Endothelial cell of umbilical vein (primary cell): Measurements from ENCODE around the gene ELMO1. TPM values are rescaled to one million over a fixed set of nuclear protein-coding genes. Genes with fewer than 3 reads are reported as not detected.

Source experiments
- BruUV-seq: library from RNA; stranded (reverse); fragments of 400-500 nt; replicated peaks from 2 replicates; lab custom pipeline; 2021; lab: Mats Ljungman, UMichigan
- CTCF ChIA-PET: fragments of 300-600, 350-600 bp; sonication (Branson Sonifier 250); formaldehyde crosslinking; loops from one replicate; lab custom pipeline; 2021; ENCODE audit warnings: antibody characterized with exemption, inconsistent platforms; lab: Charles Lee
- POLR2A ChIA-PET: fragments of 300-600, 350-600 bp; sonication (Branson Sonifier 250); formaldehyde crosslinking; loops from one replicate; lab custom pipeline; 2021; ENCODE audit warnings: antibody characterized with exemption, inconsistent platforms; lab: Charles Lee
- DNase-seq: peaks from one replicate; pipeline ENCODE4 v3.0.0-alpha.2; 2011; ENCODE audit warnings: low read depth, low spot score
- FAIRE-seq: peaks from 2 replicates; lab custom pipeline; 2011; peaks lifted over from hg19 to GRCh38; lab: Jason Lieb, UNC
- H2AFZ ChIP-seq: 2 replicates; pipeline ENCODE4 v1.6.0; 2012; ENCODE audit warnings: low read depth, low read length, control low read depth, inconsistent platforms
- H3K27ac ChIP-seq: 2 replicates; pipeline ENCODE4 v1.5.1; 2011; ENCODE audit warnings: low read depth, mild to moderate bottlenecking, control low read depth, low read length, moderate library complexity; ENCODE audit not compliant: insufficient read depth
- H3K27me3 ChIP-seq, 2 experiments: 2 replicates each; pipeline versions ENCODE4 v1.6.0 to v1.6.1; 2011; ENCODE audit warnings: low read length in 2 of 2, mixed read lengths in 1 of 2; ENCODE audit not compliant: control insufficient read depth in 2 of 2, insufficient read depth in 2 of 2
- H3K36me3 ChIP-seq, 2 experiments: 2 replicates in 1 of 2; 3 replicates in 1 of 2; pipeline ENCODE4 v1.5.1; 2011; ENCODE audit warnings: low read length in 2 of 2, mild to moderate bottlenecking in 1 of 2, moderate library complexity in 1 of 2; ENCODE audit not compliant: control insufficient read depth in 2 of 2, insufficient read depth in 2 of 2; ENCODE audit errors: extremely low read depth in 1 of 2
- H3K4me1 ChIP-seq: 3 replicates; pipeline ENCODE4 v1.5.1; 2011; ENCODE audit warnings: mild to moderate bottlenecking, low read length; ENCODE audit not compliant: control insufficient read depth, insufficient read depth; ENCODE audit errors: extremely low read depth
- H3K4me2 ChIP-seq: 2 replicates; pipeline ENCODE4 v1.6.1; 2011; ENCODE audit warnings: low read length, control low read depth, mixed read lengths; ENCODE audit not compliant: insufficient read depth
- H3K4me3 ChIP-seq, 3 experiments: fragments of 200-600 bp in 1 of 3; sonication (generic), shearing (Covaris generic) in 1 of 3; replicated peaks in 1 of 3; 2 replicates each; pipeline ENCODE4 v1.5.1; 2011 to 2016; ENCODE audit warnings: control low read depth in 3 of 3, low read length in 3 of 3, mild to moderate bottlenecking in 2 of 3, inconsistent platforms in 1 of 3, low read depth in 1 of 3, moderate library complexity in 1 of 3; ENCODE audit not compliant: insufficient read depth in 1 of 3
- H3K79me2 ChIP-seq: 2 replicates; pipeline ENCODE4 v1.6.0; 2012; ENCODE audit warnings: low read length, inconsistent platforms; ENCODE audit not compliant: control insufficient read depth, insufficient read depth
- H3K9ac ChIP-seq: replicated peaks from 2 replicates; pipeline ENCODE3; 2011; ENCODE audit warnings: low read length, control low read depth; ENCODE audit not compliant: insufficient read depth; ENCODE audit errors: extremely low read depth
- H3K9me1 ChIP-seq: replicated peaks from 3 replicates; pipeline ENCODE4 v1.6.0; 2011; ENCODE audit warnings: mild to moderate bottlenecking, low read length; ENCODE audit not compliant: control insufficient read depth, insufficient read depth; ENCODE audit errors: extremely low read depth
- H3K9me3 ChIP-seq: replicated peaks from 2 replicates; pipeline ENCODE4 v1.5.1; 2012; ENCODE audit warnings: low read length, inconsistent platforms; ENCODE audit not compliant: control insufficient read depth, insufficient read depth
- H4K20me1 ChIP-seq: replicated peaks from 2 replicates; pipeline ENCODE3; 2011; ENCODE audit warnings: mild to moderate bottlenecking, low read length; ENCODE audit not compliant: control insufficient read depth, insufficient read depth; ENCODE audit errors: extremely low read depth
- EZH2 ChIP-seq: IDR thresholded peaks from 2 replicates; pipeline ENCODE4 v1.6.1; 2012; ENCODE audit warnings: borderline replicate concordance, low read depth, mild to moderate bottlenecking, moderate library complexity, low read length, inconsistent platforms; ENCODE audit not compliant: severe bottlenecking
- FOS ChIP-seq: IDR thresholded peaks from 2 replicates; pipeline ENCODE4 v1.6.1; 2011; ENCODE audit warnings: mild to moderate bottlenecking, low read length, moderate library complexity, borderline replicate concordance; ENCODE audit not compliant: insufficient read depth
- GATA2 ChIP-seq: IDR thresholded peaks from 2 replicates; pipeline ENCODE4 v1.7.0; 2011; ENCODE audit warnings: low read depth, mild to moderate bottlenecking, moderate library complexity, mixed read lengths, low read length; ENCODE audit not compliant: insufficient read length, insufficient read depth
- JUN ChIP-seq: IDR thresholded peaks from 2 replicates; pipeline ENCODE4 v1.6.1; 2011; ENCODE audit warnings: borderline replicate concordance, low read depth; ENCODE audit not compliant: insufficient read length, insufficient read depth
- MYC ChIP-seq: IDR thresholded peaks from one replicate; pipeline ENCODE4 v1.6.1; 2011; ENCODE audit warnings: mild to moderate bottlenecking, low read depth, low read length
- POLR2A ChIP-seq: IDR thresholded peaks from 2 replicates; pipeline ENCODE4 v1.6.1; 2012; ENCODE audit warnings: low read depth, mild to moderate bottlenecking, control low read depth, low read length
- POLR2AphosphoS5 ChIP-seq: IDR thresholded peaks from 2 replicates; pipeline ENCODE4 v1.6.1; 2012; ENCODE audit warnings: low read depth, mild to moderate bottlenecking, control low read depth, low read length, moderate library complexity; ENCODE audit not compliant: insufficient read depth
- dilution Hi-C: fragments of 300-500 bp; cut with MboI; formaldehyde crosslinking; loops from one replicate; pipeline ENCODE4 v1.15.0; 2019; ENCODE audit warnings: low sequenced_read_pairs; ENCODE audit not compliant: extremely low pct_ligation_motif_present
- intact Hi-C: fragments of 100-400 bp; cut with micrococcal nuclease; formaldehyde crosslinking; loops from one replicate; pipeline ENCODE4 v1.10.0; 2022
- polyA plus RNA-seq, 4 experiments: library from polyadenylated mRNA; depleted of rRNA in 3 of 4; stranded (reverse) in 3 of 4; unstranded in 1 of 4; fragments of >200 nt; gene quantifications; 2 replicates each; pipeline versions ENCODE4 v1.2.1 to v1.2.3, GENCODE V29; 2011 to 2012; ENCODE audit warnings: missing spikeins in 1 of 4
- total RNA-seq: library from RNA; stranded (reverse); gene quantifications from 2 replicates; pipeline ENCODE4 v1.2.3, GENCODE V29; 2021
- TF ChIP-seq, protein P1 (sequence below): IDR thresholded peaks from 2 replicates; pipeline ENCODE4 v1.6.1; 2011; ENCODE audit not compliant: insufficient read depth, insufficient read length
- TF ChIP-seq, protein P2 (sequence below), 2 donors: IDR thresholded peaks; 1 replicate in 1 of 2; 2 replicates in 1 of 2; pipeline ENCODE4 v1.5.1; 2011; ENCODE audit warnings: low read length in 2 of 2, mild to moderate bottlenecking in 2 of 2, moderate library complexity in 2 of 2, control low read depth in 1 of 2, inconsistent platforms in 1 of 2, low read depth in 1 of 2; ENCODE audit not compliant: insufficient read depth in 1 of 2; ENCODE audit errors: extremely low read depth in 1 of 2

Gene ELMO1
- total and polyA plus RNA-seq, 2 donors (not counting 3 experiments of a cell fraction or from before 2014, with no cell fraction given): 17.0 to 30.6 TPM

DNA sequence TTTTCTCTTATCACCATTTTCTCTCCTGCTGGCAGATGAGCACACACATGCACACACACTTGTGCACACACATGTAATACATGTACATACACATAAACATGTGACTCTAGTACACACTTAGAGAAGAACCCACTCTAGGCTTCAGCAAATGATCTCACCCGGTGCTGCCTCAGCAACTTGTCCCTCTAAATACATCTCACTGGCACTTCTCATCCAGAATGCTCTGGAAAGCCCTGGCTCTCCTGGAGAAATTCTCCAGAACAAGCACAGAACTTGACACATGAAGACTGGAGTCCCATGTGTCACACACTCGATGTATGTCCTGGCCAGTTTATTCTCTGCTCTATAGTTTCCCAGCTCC is 254.9 kb downstream of the ELMO1 start:
- no peak overlapping the region for H2AFZ ChIP-seq
- H3K79me2 ChIP-seq: no peaks in the 10 kb centered on the region
- no peaks in the 10 kb centered on the region for H3K9me3 ChIP-seq
- H3K27me3 ChIP-seq: no peaks in the 10 kb centered on the region
- no peaks in the 10 kb centered on the region for H4K20me1 ChIP-seq
- H3K4me2 ChIP-seq: no peak overlapping the region
- no TSS peak for BruUV-seq
- H3K4me1 ChIP-seq: no peaks in the 10 kb centered on the region
- H3K4me3 ChIP-seq: no peak overlapping the region
- no peak for FAIRE-seq
- H3K27ac ChIP-seq: peak overlapping the region; percentile 3
- H3K9ac ChIP-seq: no peak overlapping the region
- no peak for DNase-seq
- H3K9me1 ChIP-seq: no peaks in the 10 kb centered on the region
- dilution Hi-C loops: loop anchor here (25.0 kb wide), 1 partner anchor 206 kb away; no protein-coding TSS in a partner anchor
- CTCF ChIA-PET: interaction anchor here (1.1 to 2.4 kb wide), 4 partner anchors 10 to 706 kb away, joined by 3 to 10 read pairs (median 8); no protein-coding TSS in a partner anchor
- intact Hi-C loops: no loop called here
- H3K36me3 ChIP-seq: no peaks in the 10 kb centered on the region
- POLR2A ChIA-PET: no interaction called here
- no peak for TF ChIP-seq POLR2AphosphoS5
- no peak for TF ChIP-seq GATA2
- no peak for TF ChIP-seq EZH2
- no peak for TF ChIP-seq MYC
- no peak for TF ChIP-seq JUN
- no peak for TF ChIP-seq FOS
- TF ChIP-seq, protein P1, sequence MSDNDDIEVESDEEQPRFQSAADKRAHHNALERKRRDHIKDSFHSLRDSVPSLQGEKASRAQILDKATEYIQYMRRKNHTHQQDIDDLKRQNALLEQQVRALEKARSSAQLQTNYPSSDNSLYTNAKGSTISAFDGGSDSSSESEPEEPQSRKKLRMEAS: no peak
- TF ChIP-seq POLR2A: no peak
- TF ChIP-seq, protein P2, sequence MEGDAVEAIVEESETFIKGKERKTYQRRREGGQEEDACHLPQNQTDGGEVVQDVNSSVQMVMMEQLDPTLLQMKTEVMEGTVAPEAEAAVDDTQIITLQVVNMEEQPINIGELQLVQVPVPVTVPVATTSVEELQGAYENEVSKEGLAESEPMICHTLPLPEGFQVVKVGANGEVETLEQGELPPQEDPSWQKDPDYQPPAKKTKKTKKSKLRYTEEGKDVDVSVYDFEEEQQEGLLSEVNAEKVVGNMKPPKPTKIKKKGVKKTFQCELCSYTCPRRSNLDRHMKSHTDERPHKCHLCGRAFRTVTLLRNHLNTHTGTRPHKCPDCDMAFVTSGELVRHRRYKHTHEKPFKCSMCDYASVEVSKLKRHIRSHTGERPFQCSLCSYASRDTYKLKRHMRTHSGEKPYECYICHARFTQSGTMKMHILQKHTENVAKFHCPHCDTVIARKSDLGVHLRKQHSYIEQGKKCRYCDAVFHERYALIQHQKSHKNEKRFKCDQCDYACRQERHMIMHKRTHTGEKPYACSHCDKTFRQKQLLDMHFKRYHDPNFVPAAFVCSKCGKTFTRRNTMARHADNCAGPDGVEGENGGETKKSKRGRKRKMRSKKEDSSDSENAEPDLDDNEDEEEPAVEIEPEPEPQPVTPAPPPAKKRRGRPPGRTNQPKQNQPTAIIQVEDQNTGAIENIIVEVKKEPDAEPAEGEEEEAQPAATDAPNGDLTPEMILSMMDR (IDR thresholded peaks at IDR 0.05; ENCODE audit: extremely low read depth in 1 of 2, insufficient read depth in 1 of 2, low read depth in 1 of 2, low read length in 2 of 2): no peak
